Prostate gland (tissue), 2 donors: ENCODE measurements around the gene BIRC3.

Experiments
- POLR2A ChIP-seq: fragments of 450-650 bp; IDR thresholded peaks from one replicate; pipeline ENCODE4 v1.6.1; 2016; ENCODE audit warnings: antibody characterized with exemption, mild to moderate bottlenecking
- TF ChIP-seq, protein P1 (sequence below), 4 experiments: fragments of 200-600 bp in 2 of 4; fragments of 450-650 bp in 2 of 4; sonication (generic) in 2 of 4; IDR thresholded peaks; 1 replicate in 3 of 4; 2 replicates in 1 of 4; pipeline ENCODE4 v1.5.1; 2016 to 2019; ENCODE audit warnings: antibody characterized with exemption in 4 of 4, mild to moderate bottlenecking in 2 of 4, moderate library complexity in 2 of 4

- no peak for TF ChIP-seq POLR2A
- TF ChIP-seq, protein P1, sequence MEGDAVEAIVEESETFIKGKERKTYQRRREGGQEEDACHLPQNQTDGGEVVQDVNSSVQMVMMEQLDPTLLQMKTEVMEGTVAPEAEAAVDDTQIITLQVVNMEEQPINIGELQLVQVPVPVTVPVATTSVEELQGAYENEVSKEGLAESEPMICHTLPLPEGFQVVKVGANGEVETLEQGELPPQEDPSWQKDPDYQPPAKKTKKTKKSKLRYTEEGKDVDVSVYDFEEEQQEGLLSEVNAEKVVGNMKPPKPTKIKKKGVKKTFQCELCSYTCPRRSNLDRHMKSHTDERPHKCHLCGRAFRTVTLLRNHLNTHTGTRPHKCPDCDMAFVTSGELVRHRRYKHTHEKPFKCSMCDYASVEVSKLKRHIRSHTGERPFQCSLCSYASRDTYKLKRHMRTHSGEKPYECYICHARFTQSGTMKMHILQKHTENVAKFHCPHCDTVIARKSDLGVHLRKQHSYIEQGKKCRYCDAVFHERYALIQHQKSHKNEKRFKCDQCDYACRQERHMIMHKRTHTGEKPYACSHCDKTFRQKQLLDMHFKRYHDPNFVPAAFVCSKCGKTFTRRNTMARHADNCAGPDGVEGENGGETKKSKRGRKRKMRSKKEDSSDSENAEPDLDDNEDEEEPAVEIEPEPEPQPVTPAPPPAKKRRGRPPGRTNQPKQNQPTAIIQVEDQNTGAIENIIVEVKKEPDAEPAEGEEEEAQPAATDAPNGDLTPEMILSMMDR (IDR thresholded peaks at IDR 0.05) = no peak
Measured at GRCh38 chr11:102274628-102275027, 42.7 kb upstream of the BIRC3 start.
